HepG2 (cell line): ENCODE measurements around the gene MT1F. TPM values are rescaled to one million over a fixed set of nuclear protein-coding genes. Genes with fewer than 3 reads are reported as not detected.

Source experiments
- ARNT2 ChIP-seq: sonication (generic); formaldehyde crosslinking; IDR thresholded peaks from 2 replicates; pipeline ENCODE4 v1.8.0; 2022; ENCODE audit warnings: mild to moderate bottlenecking, low read depth, missing genetic modification reagents, moderate library complexity
- ARNTL ChIP-seq: sonication (generic); formaldehyde crosslinking; IDR thresholded peaks from 2 replicates; pipeline ENCODE4 v1.4.0; 2020; ENCODE audit warnings: mild to moderate bottlenecking, missing genetic modification reagents
- CCDC6 ChIP-seq: sonication (generic); formaldehyde crosslinking; IDR thresholded peaks from 2 replicates; pipeline ENCODE4 v1.8.1; 2022; ENCODE audit warnings: mild to moderate bottlenecking, missing genetic modification reagents, moderate library complexity
- CEBPG ChIP-seq: IDR thresholded peaks from 2 replicates; pipeline ENCODE4 v1.6.1; 2016
- DNMT3B ChIP-seq: conservative IDR thresholded peaks from 2 replicates; pipeline ENCODE4 v1.6.1; 2016; ENCODE audit warnings: missing biosample characterization, control low read depth
- FLYWCH1 ChIP-seq: sonication (generic); formaldehyde crosslinking; IDR thresholded peaks from 2 replicates; pipeline ENCODE4 v1.8.1; 2023; ENCODE audit warnings: mild to moderate bottlenecking, missing genetic modification reagents
- FOXJ3 ChIP-seq: sonication (generic); formaldehyde crosslinking; IDR thresholded peaks from 2 replicates; pipeline ENCODE4 v1.4.0; 2020; ENCODE audit warnings: missing genetic modification reagents, mild to moderate bottlenecking, borderline replicate concordance
- GTF2F1 ChIP-seq: fragments of 150-350 bp; IDR thresholded peaks from 2 replicates; pipeline ENCODE4 v1.6.1; 2014; ENCODE audit warnings: low read length
- GTF3A ChIP-seq: sonication (generic); formaldehyde crosslinking; conservative IDR thresholded peaks from 2 replicates; pipeline ENCODE4 v1.4.0; 2020; ENCODE audit warnings: mild to moderate bottlenecking, missing genetic modification reagents
- ISL2 ChIP-seq: sonication (generic); formaldehyde crosslinking; IDR thresholded peaks from 2 replicates; pipeline ENCODE4 v1.5.0; 2020; ENCODE audit warnings: missing genetic modification reagents
- NFYB ChIP-seq: sonication (generic); formaldehyde crosslinking; IDR thresholded peaks from 2 replicates; pipeline ENCODE4 v1.4.0; 2020; ENCODE audit warnings: missing genetic modification reagents
- RARA ChIP-seq: IDR thresholded peaks from 2 replicates; pipeline ENCODE4 v1.6.1; 2016; ENCODE audit warnings: missing genetic modification reagents, missing compliant biosample characterization
- SMAD1 ChIP-seq: sonication (generic); formaldehyde crosslinking; IDR thresholded peaks from 2 replicates; pipeline ENCODE4 v1.4.0; 2020; ENCODE audit warnings: missing genetic modification reagents, low read depth, mild to moderate bottlenecking, borderline replicate concordance
- SMAD3 ChIP-seq: sonication (generic); formaldehyde crosslinking; IDR thresholded peaks from 2 replicates; pipeline ENCODE4 v1.4.0; 2020; ENCODE audit warnings: missing genetic modification reagents
- SMAD9 ChIP-seq: sonication (generic); formaldehyde crosslinking; IDR thresholded peaks from 2 replicates; pipeline ENCODE4 v1.5.1; 2020; ENCODE audit warnings: mild to moderate bottlenecking, missing genetic modification reagents
- SYNCRIP ChIP-seq: fragments of 200-400 bp; formaldehyde crosslinking; IDR thresholded peaks from 2 replicates; pipeline ENCODE4 v1.6.1; 2018; ENCODE audit warnings: mild to moderate bottlenecking, low read depth, low read length; ENCODE audit not compliant: insufficient read depth
- ZFP91 ChIP-seq: sonication (generic); formaldehyde crosslinking; IDR thresholded peaks from 2 replicates; pipeline ENCODE4 v1.9.0; 2022; ENCODE audit warnings: missing genetic modification reagents, mild to moderate bottlenecking, borderline replicate concordance
- ZNF10 ChIP-seq: sonication (generic); formaldehyde crosslinking; IDR thresholded peaks from 2 replicates; pipeline ENCODE4 v1.4.0; 2020; ENCODE audit warnings: mild to moderate bottlenecking, low read depth, missing genetic modification reagents, borderline replicate concordance
- ZNF3 ChIP-seq: IDR thresholded peaks from 2 replicates; pipeline ENCODE4 v1.7.0; 2017; ENCODE audit warnings: inconsistent platforms
- ZNF337 ChIP-seq: sonication (generic); formaldehyde crosslinking; IDR thresholded peaks from 2 replicates; pipeline ENCODE4 v1.5.1; 2020; ENCODE audit warnings: missing genetic modification reagents, low read depth, mild to moderate bottlenecking, borderline replicate concordance
- ZNF468 ChIP-seq: sonication (generic); formaldehyde crosslinking; IDR thresholded peaks from 2 replicates; pipeline ENCODE4 v1.8.0; 2022; ENCODE audit warnings: mild to moderate bottlenecking, moderate library complexity, missing genetic modification reagents
- ZNF512B ChIP-seq: sonication (generic); formaldehyde crosslinking; IDR thresholded peaks from 2 replicates; pipeline ENCODE4 v1.5.1; 2020; ENCODE audit warnings: missing genetic modification reagents, mild to moderate bottlenecking, borderline replicate concordance
- ZNF768 ChIP-seq: sonication (generic); formaldehyde crosslinking; IDR thresholded peaks from 2 replicates; pipeline ENCODE4 v1.4.0; 2020; ENCODE audit warnings: missing genetic modification reagents
- ZSCAN25 ChIP-seq: sonication (generic); formaldehyde crosslinking; IDR thresholded peaks from 2 replicates; pipeline ENCODE4 v1.8.0; 2022; ENCODE audit warnings: mild to moderate bottlenecking, missing genetic modification reagents
- ZSCAN29 ChIP-seq: sonication (generic); formaldehyde crosslinking; conservative IDR thresholded peaks from 2 replicates; pipeline ENCODE4 v1.4.0; 2020; ENCODE audit warnings: mild to moderate bottlenecking, missing genetic modification reagents
- polyA plus RNA-seq, 8 experiments: library from polyadenylated mRNA; depleted of rRNA in 3 of 8; stranded (reverse) in 7 of 8; unstranded in 1 of 8; fragments of >200 nt; fragmentation: Illumina TruSeq in 4 of 8; extraction: Trizol in 4 of 8; gene quantifications; 2 replicates each; pipeline versions ENCODE4 v1.2.1 to v1.2.3, GENCODE V29; 2011 to 2016; ENCODE audit warnings: low read depth in 4 of 8, missing spikeins in 1 of 8, mixed read lengths in 1 of 8; ENCODE audit not compliant: insufficient read depth in 1 of 8
- total RNA-seq, 5 experiments: library from RNA; depleted of rRNA; stranded (reverse); fragments of >200 nt; fragmentation: Illumina TruSeq; extraction: Trizol; gene quantifications; 2 replicates each; pipeline ENCODE4 v1.2.3, GENCODE V29; 2016; ENCODE audit warnings: low read depth in 1 of 5

The MT1F gene
- total and polyA plus RNA-seq, 2 of the 13 experiments (the other 11 are each of a cell fraction or from before 2014, with no cell fraction given) = 1.9 to 169 TPM

- peak; percentile 86 for TF ChIP-seq ZFP91 (CRISPR knock-in tag)
- peak; percentile 92 for TF ChIP-seq ZNF768 (CRISPR knock-in tag)
- TF ChIP-seq ZNF468 (CRISPR knock-in tag) = 0 out of 2 replicates have a peak, but pooled peaks have one; percentile 78
- no peak for TF ChIP-seq GTF2F1
- TF ChIP-seq ZSCAN29 (CRISPR knock-in tag) = no peak
- no peak for TF ChIP-seq ARNTL (CRISPR knock-in tag)
- no peak for TF ChIP-seq SMAD9 (CRISPR knock-in tag)
- no peak for TF ChIP-seq DNMT3B (CRISPR knock-in tag)
- no peak for TF ChIP-seq SMAD3 (CRISPR knock-in tag)
- no peak for TF ChIP-seq ZSCAN25 (CRISPR knock-in tag)
- TF ChIP-seq CEBPG (CRISPR knock-in tag) = no peak
- no peak for TF ChIP-seq ISL2 (CRISPR knock-in tag)
- no peak for TF ChIP-seq SYNCRIP
- no peak for TF ChIP-seq FLYWCH1 (CRISPR knock-in tag)
- 0 out of 2 replicates have a peak, but pooled peaks have one; percentile 5 for TF ChIP-seq RARA
- no peak for TF ChIP-seq SMAD1 (CRISPR knock-in tag)
- peak; percentile 77; the same call in 1 of the 2 replicates for TF ChIP-seq ZNF512B (CRISPR knock-in tag)
- no peak for TF ChIP-seq FOXJ3 (CRISPR knock-in tag)
- no peak for TF ChIP-seq ZNF10 (CRISPR knock-in tag)
- peak; percentile 39; the same call in 1 of the 2 replicates for TF ChIP-seq ZNF337 (CRISPR knock-in tag)
- TF ChIP-seq ARNT2 (CRISPR knock-in tag) = peak; percentile 67; the same call in 1 of the 2 replicates
- no peak for TF ChIP-seq GTF3A (CRISPR knock-in tag)
- TF ChIP-seq CCDC6 = 0 out of 2 replicates have a peak, but pooled peaks have one; percentile 64
- TF ChIP-seq ZNF3 (CRISPR knock-in tag) = no peak
- TF ChIP-seq NFYB (CRISPR knock-in tag) = 0 out of 2 replicates have a peak, but pooled peaks have one; percentile 3
Observed at GRCh38 chr16:56625140-56625942, 32.4 kb upstream of the MT1F start, which contains the start of gene MT1E (continued).
